ENCODE measurements around the gene SLC38A7.

GRCh38 chr16:58684001-58684353 lies 593 bp downstream of the SLC38A7 start:
- no peak for TF ChIP-seq CTCF (IDR thresholded peaks at IDR 0.05)
- no peak for TF ChIP-seq POLR2A (IDR thresholded peaks at IDR 0.05)
